ENCODE measurements around the gene URB2.
"Not testable (repeated sequence)": the region's sequence is repeated elsewhere in the genome, so short reads cannot be mapped to it uniquely, and the experiment has no call there.

URB2 gene

DNA sequence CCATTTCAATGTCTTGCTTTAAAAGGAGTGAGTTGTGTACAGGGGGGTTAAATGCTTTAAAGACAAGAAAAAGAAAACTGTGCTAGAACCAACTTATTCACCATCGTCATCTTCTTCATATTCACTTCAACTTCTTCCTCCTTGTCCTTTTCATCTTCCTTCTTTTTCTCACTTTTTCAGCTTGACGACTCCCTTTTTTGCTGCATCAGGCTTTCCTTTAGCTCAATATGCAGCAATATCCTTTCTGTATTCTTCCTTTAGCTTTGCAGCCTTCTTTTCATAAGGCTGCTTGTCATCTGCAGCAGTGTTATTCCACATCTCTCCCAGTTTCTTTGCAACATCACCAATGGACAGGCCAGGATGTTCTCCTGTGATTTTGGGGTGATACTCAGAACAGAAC, 79.1 kb downstream of the URB2 start:
- not testable (repeated sequence) for H3K27ac ChIP-seq (ENCODE audit: insufficient read depth, low read depth, low read length, poor library complexity, severe bottlenecking); H3K4me3 ChIP-seq (ENCODE audit: insufficient read depth, low read depth, low read length); H3K4me1 ChIP-seq (ENCODE audit: control insufficient read depth, insufficient read depth, low read length); H3K9me3 ChIP-seq (ENCODE audit: control insufficient read depth, low read length); H3K36me3 ChIP-seq (ENCODE audit: control insufficient read depth, insufficient read depth, low read length); H3K27me3 ChIP-seq (ENCODE audit: control insufficient read depth, insufficient read depth, low read length, poor library complexity, severe bottlenecking)
- WGBS, 2 experiments, result 92% methylated on average over 2 of the region's 2 CpGs

DNA sequence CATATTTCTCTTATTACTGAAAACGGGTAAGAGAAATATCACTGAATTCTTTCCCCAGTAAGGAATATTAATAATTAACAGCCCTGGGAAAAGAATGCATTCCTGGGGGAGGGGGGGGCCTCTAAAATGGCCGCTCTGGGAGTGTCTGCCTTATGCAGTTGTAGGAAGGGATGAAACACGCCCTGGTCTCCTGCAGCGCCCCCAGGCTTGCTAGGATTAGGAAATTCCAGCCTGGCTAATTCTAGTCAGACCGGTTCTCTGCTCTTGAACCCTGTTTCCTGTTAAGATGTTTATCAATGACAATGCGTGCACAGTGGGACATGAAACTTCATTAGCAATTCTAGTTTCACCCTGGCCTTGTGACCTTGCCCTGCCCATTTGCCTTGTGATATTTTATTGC, 81.1 kb downstream of the URB2 start:
- H3K27ac ChIP-seq (ENCODE audit: insufficient read depth, low read depth, low read length, poor library complexity, severe bottlenecking); H3K4me3 ChIP-seq (ENCODE audit: insufficient read depth, low read depth, low read length); H3K27me3 ChIP-seq (ENCODE audit: control insufficient read depth, insufficient read depth, low read length, poor library complexity, severe bottlenecking); H3K4me1 ChIP-seq (ENCODE audit: control insufficient read depth, insufficient read depth, low read length); H3K9me3 ChIP-seq (ENCODE audit: control insufficient read depth, low read length); H3K36me3 ChIP-seq (ENCODE audit: control insufficient read depth, insufficient read depth, low read length): not testable (repeated sequence)
- WGBS, 2 experiments, result 88 to 97% methylated on average over 5 to 6 of the region's 6 CpGs

- Histone ChIP-seq H3K27me3 (ENCODE audit: control insufficient read depth, insufficient read depth, low read length, poor library complexity, severe bottlenecking) (no peaks in the 10 kb centered on the region), H3K4me1 (ENCODE audit: control insufficient read depth, insufficient read depth, low read length) (peaks cover 4% of the 10 kb centered on the region), H3K9me3 (ENCODE audit: control insufficient read depth, low read length) (no peaks in the 10 kb centered on the region), H3K36me3 (ENCODE audit: control insufficient read depth, insufficient read depth, low read length) (no peaks in the 10 kb centered on the region), H3K4me3 (ENCODE audit: insufficient read depth, low read depth, low read length) (no peak overlapping the region), H3K27ac (ENCODE audit: insufficient read depth, low read depth, low read length, poor library complexity, severe bottlenecking) (no peak overlapping the region)
- 91 to 92% methylated on average over 6 of the region's 6 CpGs for WGBS, 2 experiments
Measured at GRCh38 chr1:229709500-229710013, 83.5 kb downstream of the URB2 start.

Measured in ectodermal cell (in vitro differentiated cells).